ENCODE results near the gene FAM72C.
"Not testable (repeated sequence)": the region's sequence is repeated elsewhere in the genome, so short reads cannot be mapped to it uniquely, and the experiment has no call there.

DNA sequence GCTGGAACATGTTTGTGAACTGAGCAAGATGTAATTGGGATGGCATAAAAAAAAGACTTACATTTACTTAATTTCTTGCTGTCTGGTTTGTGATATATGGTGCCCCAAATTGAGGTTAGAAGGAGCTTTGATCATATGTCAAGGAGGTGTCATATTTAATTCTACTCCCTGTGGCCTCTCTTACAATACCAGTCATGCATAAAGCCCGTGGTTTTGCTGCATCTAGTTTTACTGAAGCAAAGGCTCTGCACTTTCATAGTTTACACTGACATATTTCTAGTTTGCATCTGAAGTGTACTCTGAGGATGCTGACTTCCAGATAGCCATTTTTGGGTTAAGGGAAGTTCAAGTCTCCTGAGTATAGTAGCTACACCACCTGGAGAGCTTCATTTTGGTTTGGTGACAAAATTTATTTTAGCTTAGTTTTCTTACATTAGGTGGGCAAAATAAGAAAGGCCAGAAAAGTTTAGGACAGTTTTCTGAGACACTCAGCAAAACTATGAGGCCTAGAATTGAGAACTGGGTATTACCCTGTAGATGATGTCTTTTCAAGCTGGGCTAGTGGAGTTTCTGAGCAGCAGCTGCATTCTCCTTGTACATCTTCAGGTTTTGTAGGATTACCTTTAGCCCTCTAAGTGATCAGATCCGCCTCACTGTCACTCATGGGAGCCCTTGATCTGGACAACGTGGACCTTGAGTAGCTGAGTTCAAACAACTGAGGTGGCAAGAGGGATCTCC, 48.4 kb upstream of the FAM72C start:
- TF ChIP-seq, protein P1, sequence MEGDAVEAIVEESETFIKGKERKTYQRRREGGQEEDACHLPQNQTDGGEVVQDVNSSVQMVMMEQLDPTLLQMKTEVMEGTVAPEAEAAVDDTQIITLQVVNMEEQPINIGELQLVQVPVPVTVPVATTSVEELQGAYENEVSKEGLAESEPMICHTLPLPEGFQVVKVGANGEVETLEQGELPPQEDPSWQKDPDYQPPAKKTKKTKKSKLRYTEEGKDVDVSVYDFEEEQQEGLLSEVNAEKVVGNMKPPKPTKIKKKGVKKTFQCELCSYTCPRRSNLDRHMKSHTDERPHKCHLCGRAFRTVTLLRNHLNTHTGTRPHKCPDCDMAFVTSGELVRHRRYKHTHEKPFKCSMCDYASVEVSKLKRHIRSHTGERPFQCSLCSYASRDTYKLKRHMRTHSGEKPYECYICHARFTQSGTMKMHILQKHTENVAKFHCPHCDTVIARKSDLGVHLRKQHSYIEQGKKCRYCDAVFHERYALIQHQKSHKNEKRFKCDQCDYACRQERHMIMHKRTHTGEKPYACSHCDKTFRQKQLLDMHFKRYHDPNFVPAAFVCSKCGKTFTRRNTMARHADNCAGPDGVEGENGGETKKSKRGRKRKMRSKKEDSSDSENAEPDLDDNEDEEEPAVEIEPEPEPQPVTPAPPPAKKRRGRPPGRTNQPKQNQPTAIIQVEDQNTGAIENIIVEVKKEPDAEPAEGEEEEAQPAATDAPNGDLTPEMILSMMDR (conservative IDR thresholded peaks at IDR 0.05; ENCODE audit: low read length) = not testable (repeated sequence)
- TF ChIP-seq EZH2phosphoT487 (IDR thresholded peaks at IDR 0.05; ENCODE audit: borderline replicate concordance, low read depth, low read length) = not testable (repeated sequence)

Data from OCI-LY7 (cell line).